Nephron progenitor cell (in vitro differentiated cells): Measurements from ENCODE around the gene SHLD2.
"Not testable (repeated sequence)": the region's sequence is repeated elsewhere in the genome, so short reads cannot be mapped to it uniquely, and the experiment has no call there.

ENCODE experiments used
- DNase-seq: peaks from one replicate; pipeline ENCODE4 v3.0.0; 2021
- H3K27ac Mint-ChIP-seq: 2 replicates; pipeline ENCODE4 v1.8.0; 2021; ENCODE audit warnings: mild to moderate bottlenecking, moderate library complexity, mixed read lengths
- H3K27me3 Mint-ChIP-seq: 2 replicates; pipeline ENCODE4 v1.8.0; 2021; ENCODE audit warnings: mild to moderate bottlenecking, low read depth, mixed read lengths; ENCODE audit not compliant: poor library complexity
- H3K36me3 Mint-ChIP-seq: 2 replicates; pipeline ENCODE4 v1.8.0; 2021; ENCODE audit warnings: low read depth, mixed read lengths
- H3K4me1 Mint-ChIP-seq: 2 replicates; pipeline ENCODE4 v1.8.0; 2021; ENCODE audit warnings: mixed read lengths
- H3K4me3 Mint-ChIP-seq: 2 replicates; pipeline ENCODE4 v1.8.0; 2021; ENCODE audit warnings: mild to moderate bottlenecking, moderate library complexity, mixed read lengths
- H3K9me3 Mint-ChIP-seq: 2 replicates; pipeline ENCODE4 v1.8.0; 2021; ENCODE audit warnings: mild to moderate bottlenecking, moderate library complexity, mixed read lengths

Gene SHLD2

DNA sequence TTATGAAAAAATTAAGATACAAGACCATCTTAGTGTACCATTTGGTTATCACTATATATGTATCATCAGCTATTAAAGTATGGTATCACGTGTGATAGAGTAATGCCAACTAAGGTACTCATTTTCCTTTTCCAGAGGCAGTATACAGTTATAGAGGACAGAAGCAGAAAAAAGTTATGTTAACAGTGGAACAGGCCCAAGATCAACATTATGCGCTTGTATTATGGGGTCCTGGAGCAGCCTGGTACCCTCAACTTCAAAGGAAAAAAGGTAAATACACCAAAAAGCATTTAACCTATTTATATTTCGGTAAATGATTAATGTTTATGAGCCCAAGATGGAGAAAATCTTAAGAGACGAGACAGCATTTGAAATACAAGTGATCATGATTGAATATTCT, 75.7 kb downstream of the SHLD2 start:
- not testable (repeated sequence) for H3K36me3 Mint-ChIP-seq, H3K4me1 Mint-ChIP-seq, H3K9me3 Mint-ChIP-seq, H3K27me3 Mint-ChIP-seq, H3K27ac Mint-ChIP-seq, DNase-seq, H3K4me3 Mint-ChIP-seq

GRCh38 chr10:87171670-87172069, 76.7 kb downstream of the SHLD2 start:
- not testable (repeated sequence) for H3K36me3 Mint-ChIP-seq, H3K4me3 Mint-ChIP-seq, H3K4me1 Mint-ChIP-seq, H3K27me3 Mint-ChIP-seq, H3K27ac Mint-ChIP-seq, DNase-seq, H3K9me3 Mint-ChIP-seq

- DNase-seq, H3K4me1 Mint-ChIP-seq, H3K4me3 Mint-ChIP-seq, H3K27me3 Mint-ChIP-seq, H3K9me3 Mint-ChIP-seq, H3K36me3 Mint-ChIP-seq: not testable (repeated sequence)
- H3K27ac Mint-ChIP-seq = peak overlapping the region; percentile 39
Observed at GRCh38 chr10:87172178-87172577, 77.2 kb downstream of the SHLD2 start.

DNA sequence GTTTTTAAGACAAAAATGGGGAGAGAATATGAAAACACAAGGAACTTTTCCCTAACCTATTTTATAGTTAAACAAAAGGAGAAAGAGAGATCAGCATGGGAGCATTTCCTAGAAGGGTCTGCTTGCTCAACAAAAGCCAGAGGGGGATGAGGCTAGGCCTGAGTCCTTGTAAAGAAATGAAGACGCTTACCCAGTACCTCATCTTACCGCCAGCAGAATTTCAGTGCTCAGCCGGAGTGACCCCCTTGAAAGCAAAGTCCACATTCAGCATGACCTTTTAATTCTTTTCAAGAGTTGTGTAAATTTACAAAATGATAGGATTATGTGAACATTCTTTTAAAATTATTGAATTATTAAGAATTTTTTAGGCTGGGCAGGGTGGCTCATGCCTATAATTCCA, 82.6 kb downstream of the SHLD2 start:
- H3K4me3 Mint-ChIP-seq, H3K4me1 Mint-ChIP-seq, H3K27me3 Mint-ChIP-seq, DNase-seq, H3K27ac Mint-ChIP-seq, H3K9me3 Mint-ChIP-seq: not testable (repeated sequence)
- peaks cover 30% of the 10 kb centered on the region for H3K36me3 Mint-ChIP-seq

GRCh38 chr10:87184421-87184820, 89.4 kb downstream of the SHLD2 start:
- Mint-ChIP-seq H3K36me3 (peaks cover 88% of the 10 kb centered on the region), H3K27ac (peak overlapping the region; percentile 0), H3K9me3 (peaks cover 17% of the 10 kb centered on the region)
- not testable (repeated sequence) for H3K4me3 Mint-ChIP-seq, DNase-seq, H3K4me1 Mint-ChIP-seq, H3K27me3 Mint-ChIP-seq

- not testable (repeated sequence) for H3K27me3 Mint-ChIP-seq, DNase-seq, H3K4me3 Mint-ChIP-seq, H3K27ac Mint-ChIP-seq, H3K4me1 Mint-ChIP-seq
- H3K36me3 Mint-ChIP-seq = peaks cover 77% of the 10 kb centered on the region
- peaks cover 17% of the 10 kb centered on the region for H3K9me3 Mint-ChIP-seq
Observed at GRCh38 chr10:87186016-87186415, 91.0 kb downstream of the SHLD2 start.

DNA sequence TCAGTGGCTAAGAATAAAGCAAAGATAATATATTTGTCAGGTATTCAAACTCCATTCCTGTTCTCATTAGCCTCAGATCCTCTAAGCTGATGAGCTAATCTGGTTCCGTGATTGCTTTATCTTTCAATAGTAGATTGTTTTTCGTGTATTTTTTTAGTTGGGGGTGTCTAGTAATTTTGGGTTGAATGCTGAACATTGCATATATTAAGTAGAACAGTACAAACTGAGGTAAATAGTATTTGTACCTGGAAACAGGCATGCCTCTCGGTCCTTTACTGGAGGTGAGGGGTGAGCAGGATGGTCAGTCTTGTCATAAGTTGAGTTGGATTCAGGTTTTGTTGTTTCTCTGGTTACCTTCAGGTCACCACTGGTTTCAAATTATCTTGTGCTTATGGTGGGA, 92.6 kb downstream of the SHLD2 start:
- not testable (repeated sequence) for H3K27ac Mint-ChIP-seq, H3K4me1 Mint-ChIP-seq, H3K27me3 Mint-ChIP-seq, DNase-seq, H3K4me3 Mint-ChIP-seq
- Mint-ChIP-seq H3K9me3 (peaks cover 17% of the 10 kb centered on the region), H3K36me3 (peaks cover 77% of the 10 kb centered on the region)

- not testable (repeated sequence) for DNase-seq, H3K9me3 Mint-ChIP-seq, H3K27me3 Mint-ChIP-seq, H3K4me1 Mint-ChIP-seq, H3K4me3 Mint-ChIP-seq
- peak overlapping the region; percentile 70 for H3K27ac Mint-ChIP-seq
- peaks cover 44% of the 10 kb centered on the region for H3K36me3 Mint-ChIP-seq
Observed at GRCh38 chr10:87191841-87192240, 96.8 kb downstream of the SHLD2 start.

- not testable (repeated sequence) for H3K4me3 Mint-ChIP-seq, DNase-seq, H3K9me3 Mint-ChIP-seq, H3K27ac Mint-ChIP-seq, H3K27me3 Mint-ChIP-seq
- Mint-ChIP-seq H3K4me1 (peaks cover 11% of the 10 kb centered on the region), H3K36me3 (peaks cover 21% of the 10 kb centered on the region)
Observed at GRCh38 chr10:87200924-87201323, 105.9 kb downstream of the SHLD2 start.

GRCh38 chr10:87204801-87205200, 109.8 kb downstream of the SHLD2 start:
- peaks cover 11% of the 10 kb centered on the region for H3K4me1 Mint-ChIP-seq
- not testable (repeated sequence) for H3K9me3 Mint-ChIP-seq, H3K27me3 Mint-ChIP-seq, H3K27ac Mint-ChIP-seq, DNase-seq, H3K4me3 Mint-ChIP-seq
- peaks cover 29% of the 10 kb centered on the region for H3K36me3 Mint-ChIP-seq

GRCh38 chr10:87206922-87207321, 111.9 kb downstream of the SHLD2 start:
- not testable (repeated sequence) for H3K27me3 Mint-ChIP-seq, H3K4me3 Mint-ChIP-seq, DNase-seq

GRCh38 chr10:87210309-87210708, 115.3 kb downstream of the SHLD2 start:
- not testable (repeated sequence) for H3K27me3 Mint-ChIP-seq, H3K27ac Mint-ChIP-seq, H3K4me3 Mint-ChIP-seq

More at GRCh38 chr10:87206922-87207321, 111.9 kb downstream of the SHLD2 start:
- peaks cover 21% of the 10 kb centered on the region for H3K36me3 Mint-ChIP-seq
- H3K4me1 Mint-ChIP-seq = peaks cover 11% of the 10 kb centered on the region
- H3K27ac Mint-ChIP-seq, H3K9me3 Mint-ChIP-seq: not testable (repeated sequence)

GRCh38 chr10:87211848-87212247, 116.8 kb downstream of the SHLD2 start:
- not testable (repeated sequence) for H3K9me3 Mint-ChIP-seq, H3K27ac Mint-ChIP-seq, DNase-seq, H3K4me3 Mint-ChIP-seq, H3K27me3 Mint-ChIP-seq
- Mint-ChIP-seq H3K4me1 (peaks cover 12% of the 10 kb centered on the region), H3K36me3 (peaks cover 24% of the 10 kb centered on the region)

More at GRCh38 chr10:87210309-87210708, 115.3 kb downstream of the SHLD2 start:
- Mint-ChIP-seq H3K36me3 (peaks cover 25% of the 10 kb centered on the region), H3K4me1 (peaks cover 12% of the 10 kb centered on the region)
- not testable (repeated sequence) for H3K9me3 Mint-ChIP-seq, DNase-seq

DNA sequence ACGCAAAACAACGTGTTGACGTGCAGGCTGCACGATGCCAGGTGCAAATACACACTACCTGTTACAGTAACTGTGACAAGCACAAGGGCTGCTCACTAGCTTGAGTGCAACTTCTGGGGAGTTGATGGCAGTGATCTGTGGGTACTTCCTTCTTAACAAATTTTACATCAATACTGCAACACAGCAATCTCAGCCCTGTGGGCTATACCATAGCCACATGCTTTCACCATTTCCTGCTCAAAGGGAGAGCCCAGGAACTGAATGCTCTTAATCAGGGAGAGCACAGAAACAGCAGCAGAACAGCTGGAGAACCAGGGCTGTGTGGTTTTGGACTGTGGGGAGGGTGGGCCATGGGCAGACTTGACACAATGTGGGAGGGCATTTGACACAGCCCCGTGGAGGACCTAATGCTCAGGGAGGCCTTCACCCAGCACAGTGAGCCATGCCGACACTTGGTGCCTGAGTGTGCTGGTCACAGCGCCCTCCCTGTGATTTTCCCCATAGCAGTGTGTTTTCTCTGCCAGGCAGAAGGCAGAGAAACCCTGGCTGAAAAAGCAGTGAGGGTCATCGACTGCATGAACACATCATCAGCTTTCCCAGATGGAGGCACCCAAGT, 118.3 kb downstream of the SHLD2 start:
- not testable (repeated sequence) for H3K9me3 Mint-ChIP-seq, H3K4me3 Mint-ChIP-seq, H3K27ac Mint-ChIP-seq, H3K27me3 Mint-ChIP-seq, DNase-seq
- Mint-ChIP-seq H3K4me1 (peaks cover 16% of the 10 kb centered on the region), H3K36me3 (peaks cover 17% of the 10 kb centered on the region)

GRCh38 chr10:87213806-87214205, 118.8 kb downstream of the SHLD2 start:
- Mint-ChIP-seq H3K27ac (peak overlapping the region; percentile 69), H3K36me3 (peaks cover 12% of the 10 kb centered on the region), H3K4me1 (peaks cover 16% of the 10 kb centered on the region)
- H3K9me3 Mint-ChIP-seq, H3K27me3 Mint-ChIP-seq, H3K4me3 Mint-ChIP-seq, DNase-seq: not testable (repeated sequence)
